ENCODE data around the gene RYR3.

GRCh38 chr15:33846142-33846541 is 535.4 kb downstream of the RYR3 start:
- no peak for TF ChIP-seq EZH2phosphoT487 (IDR thresholded peaks at IDR 0.05; ENCODE audit: low read depth)
- no peak for TF ChIP-seq CTCF (IDR thresholded peaks at IDR 0.05; ENCODE audit: low read depth, low read length)

Measured in OCI-LY3 (cell line).